Hepatocyte (in vitro differentiated cells): ENCODE measurements around the gene MREG. TPM values are rescaled to one million over a fixed set of nuclear protein-coding genes. Genes with fewer than 3 reads are reported as not detected.
"Not testable (repeated sequence)": the region's sequence is repeated elsewhere in the genome, so short reads cannot be mapped to it uniquely, and the experiment has no call there.

ENCODE experiments used
- DNase-seq: peaks from one replicate; pipeline ENCODE4 v3.0.0-alpha.2; 2016; ENCODE audit warnings: low spot score
- H2AFZ ChIP-seq: fragments of 200-600 bp; sonication (generic); 2 replicates; pipeline ENCODE4 v1.6.0; 2016; ENCODE audit warnings: antibody characterized with exemption, mild to moderate bottlenecking
- H3K27ac ChIP-seq: fragments of 200-600 bp; sonication (generic); 2 replicates; pipeline ENCODE4 v1.5.1; 2016; ENCODE audit warnings: mild to moderate bottlenecking
- H3K27me3 ChIP-seq: fragments of 200-600 bp; sonication (generic); 2 replicates; pipeline ENCODE4 v1.6.1; 2016
- H3K36me3 ChIP-seq: fragments of 200-600 bp; sonication (generic); replicated peaks from 2 replicates; pipeline ENCODE4 v1.5.1; 2016; ENCODE audit warnings: low read depth; ENCODE audit not compliant: insufficient read depth
- H3K4me1 ChIP-seq: fragments of 200-600 bp; sonication (generic); 2 replicates; pipeline ENCODE4 v1.5.1; 2016; ENCODE audit warnings: mild to moderate bottlenecking, moderate library complexity; ENCODE audit not compliant: insufficient read depth
- H3K4me2 ChIP-seq: fragments of 200-600 bp; sonication (generic); 2 replicates; pipeline ENCODE4 v1.6.0; 2016
- H3K4me3 ChIP-seq: fragments of 200-600 bp; sonication (generic); 2 replicates; pipeline ENCODE4 v1.5.1; 2016; ENCODE audit warnings: mild to moderate bottlenecking
- H3K79me2 ChIP-seq: fragments of 200-600 bp; sonication (generic); 2 replicates; pipeline ENCODE4 v1.6.0; 2017; ENCODE audit warnings: mild to moderate bottlenecking
- H3K9me2 ChIP-seq: fragments of 200-600 bp; sonication (generic); replicated peaks from 2 replicates; pipeline ENCODE4 v1.6.0; 2017; ENCODE audit warnings: mild to moderate bottlenecking; ENCODE audit not compliant: insufficient read depth
- H3K9me3 ChIP-seq: fragments of 200-600 bp; sonication (generic); 2 replicates; pipeline ENCODE4 v1.5.1; 2016; ENCODE audit warnings: low read depth, mild to moderate bottlenecking
- H4K20me1 ChIP-seq: fragments of 200-600 bp; sonication (generic); 2 replicates; pipeline ENCODE4 v1.6.0; 2016; ENCODE audit warnings: mild to moderate bottlenecking; ENCODE audit not compliant: insufficient read depth, poor library complexity, severe bottlenecking
- CTCF ChIP-seq: fragments of 200-600 bp; sonication (generic); IDR thresholded peaks from 2 replicates; pipeline ENCODE4 v1.5.1; 2016; ENCODE audit warnings: antibody characterized with exemption, mild to moderate bottlenecking; ENCODE audit not compliant: poor library complexity
- EZH2 ChIP-seq: fragments of 200-600 bp; sonication (generic); IDR thresholded peaks from 2 replicates; pipeline ENCODE4 v1.6.1; 2016; ENCODE audit warnings: antibody characterized with exemption, mild to moderate bottlenecking, borderline replicate concordance
- EZH2phosphoT487 ChIP-seq: fragments of 200-600 bp; sonication (generic); IDR thresholded peaks from one replicate; pipeline ENCODE4 v1.6.1; 2018; ENCODE audit warnings: antibody characterized with exemption, mild to moderate bottlenecking, low read depth, moderate library complexity; ENCODE audit not compliant: unreplicated experiment, severe bottlenecking
- WGBS: methylation state at CpG from one replicate; pipeline ENCODE4 v1.1.6; 2016; ENCODE audit warnings: low lambda C conversion rate; ENCODE audit errors: missing lambda C conversion rate; 5-methylcytosine and 5-hydroxymethylcytosine counted together
- polyA plus RNA-seq: library from polyadenylated mRNA; unstranded; fragments of >200 nt; fragmentation: Nextera tagmentation; extraction: Ambion mirVana; gene quantifications from 2 replicates; pipeline ENCODE4 v1.2.1, GENCODE V29; 2016
- total RNA-seq: library from RNA; depleted of rRNA; stranded (reverse); fragments of >200 nt; gene quantifications from 2 replicates; pipeline ENCODE4 v1.2.3, GENCODE V29; 2014

Gene MREG
- total and polyA plus RNA-seq, 2 experiments from 2014 or later, result 5.6 to 12.9 TPM

GRCh38 chr2:216012830-216013079, 596 bp downstream of the MREG start:
- Histone ChIP-seq H3K27me3 (no peaks in the 10 kb centered on the region), H3K4me3 (peak overlapping the region; percentile 59), H2AFZ (peak overlapping the region; percentile 63), H3K36me3 (no peaks in the 10 kb centered on the region), H3K4me1 (no peaks in the 10 kb centered on the region), H3K79me2 (peaks cover 26% of the 10 kb centered on the region), H3K9me3 (no peaks in the 10 kb centered on the region), H3K4me2 (peak overlapping the region; percentile 85), H3K9me2 (no peaks in the 10 kb centered on the region), H4K20me1 (no peaks in the 10 kb centered on the region), H3K27ac (peak overlapping the region; percentile 68)
- no peak for DNase-seq
- 4% methylated on average over 6 of the region's 6 CpGs for WGBS
- TF ChIP-seq EZH2 (no peak), CTCF (no peak), EZH2phosphoT487 (no peak)

- H2AFZ ChIP-seq, result peak overlapping the region; percentile 63
- H3K4me2 ChIP-seq, result peak overlapping the region; percentile 85
- H3K9me2 ChIP-seq, result no peaks in the 10 kb centered on the region
- peaks cover 27% of the 10 kb centered on the region for H3K79me2 ChIP-seq
- H3K27me3 ChIP-seq, result no peaks in the 10 kb centered on the region
- no peaks in the 10 kb centered on the region for H4K20me1 ChIP-seq
- no peak for TF ChIP-seq EZH2phosphoT487
- no peak for TF ChIP-seq CTCF
- no peak for TF ChIP-seq EZH2
- H3K27ac ChIP-seq, result peak overlapping the region; percentile 68
- H3K9me3 ChIP-seq, result no peaks in the 10 kb centered on the region
- peak overlapping the region; percentile 59 for H3K4me3 ChIP-seq
- H3K36me3 ChIP-seq, result no peaks in the 10 kb centered on the region
- 14% methylated on average over 6 of the region's 6 CpGs for WGBS
- no peaks in the 10 kb centered on the region for H3K4me1 ChIP-seq
- DNase-seq, result peak; percentile 52
Measured at GRCh38 chr2:216012133-216012829, 1.1 kb downstream of the MREG start.

- not testable (repeated sequence) for H3K36me3 ChIP-seq, H3K4me1 ChIP-seq, DNase-seq, H4K20me1 ChIP-seq, H2AFZ ChIP-seq, H3K9me2 ChIP-seq, H3K4me2 ChIP-seq, H3K9me3 ChIP-seq, H3K4me3 ChIP-seq, H3K27me3 ChIP-seq, H3K27ac ChIP-seq
- whole genome bisulfite sequencing, result 96% methylated on average over 2 of the region's 2 CpGs
- H3K79me2 ChIP-seq, result peaks cover 38% of the 10 kb centered on the region
Measured at GRCh38 chr2:216009215-216009614, 4.1 kb downstream of the MREG start.

GRCh38 chr2:216008387-216008786, 5.0 kb downstream of the MREG start:
- Histone ChIP-seq H3K4me1 (no peaks in the 10 kb centered on the region), H3K9me3 (no peaks in the 10 kb centered on the region), H2AFZ (no peak overlapping the region), H3K36me3 (no peaks in the 10 kb centered on the region), H3K27ac (no peak overlapping the region), H3K27me3 (no peaks in the 10 kb centered on the region), H4K20me1 (no peaks in the 10 kb centered on the region), H3K9me2 (no peaks in the 10 kb centered on the region), H3K4me2 (no peak overlapping the region), H3K4me3 (no peak overlapping the region), H3K79me2 (peaks cover 45% of the 10 kb centered on the region)
- TF ChIP-seq CTCF (no peak), EZH2phosphoT487 (no peak), EZH2 (no peak)
- WGBS, result 91% methylated on average over 3 of the region's 3 CpGs
- no peak for DNase-seq
